GM18858 (cell line): ENCODE measurements around the gene MDM4.
"Not testable (repeated sequence)": the region's sequence is repeated elsewhere in the genome, so short reads cannot be mapped to it uniquely, and the experiment has no call there.

ENCODE experiments used
- ATAC-seq: cut with Tn5 transposase; IDR thresholded peaks from one replicate; pipeline ENCODE4 v1.9.1; 2021; ENCODE audit not compliant: unreplicated experiment

Gene MDM4

DNA sequence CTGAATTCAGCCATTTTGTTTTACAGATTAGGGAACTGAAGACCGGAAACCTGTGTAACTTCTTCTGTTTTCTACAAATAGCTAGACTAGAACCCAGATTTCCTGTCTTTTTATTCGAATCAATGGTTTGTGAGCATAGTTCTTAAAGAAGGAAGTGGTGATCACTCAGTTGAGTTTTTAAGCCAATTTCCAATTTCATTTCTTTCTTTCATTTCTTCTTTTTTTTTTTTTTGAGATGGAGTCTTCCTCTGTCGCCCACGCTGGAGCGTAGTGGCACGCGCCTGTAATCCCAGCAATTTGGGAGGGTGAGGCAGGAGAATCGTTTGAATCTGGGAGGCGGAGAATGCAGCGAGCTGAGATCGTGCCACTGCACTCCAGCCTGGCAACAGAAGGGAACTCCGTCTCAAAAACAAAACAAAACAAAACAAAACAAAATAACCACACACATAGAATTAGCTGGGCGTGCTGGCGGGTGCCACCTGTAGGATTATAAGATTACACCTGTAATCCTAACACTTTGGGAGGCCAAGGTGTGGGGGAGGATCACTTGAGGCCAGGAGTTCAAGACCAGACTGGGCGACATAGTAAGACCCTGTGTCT lies 3.0 kb upstream of the MDM4 start:
- peak; percentile 36 for ATAC-seq

DNA sequence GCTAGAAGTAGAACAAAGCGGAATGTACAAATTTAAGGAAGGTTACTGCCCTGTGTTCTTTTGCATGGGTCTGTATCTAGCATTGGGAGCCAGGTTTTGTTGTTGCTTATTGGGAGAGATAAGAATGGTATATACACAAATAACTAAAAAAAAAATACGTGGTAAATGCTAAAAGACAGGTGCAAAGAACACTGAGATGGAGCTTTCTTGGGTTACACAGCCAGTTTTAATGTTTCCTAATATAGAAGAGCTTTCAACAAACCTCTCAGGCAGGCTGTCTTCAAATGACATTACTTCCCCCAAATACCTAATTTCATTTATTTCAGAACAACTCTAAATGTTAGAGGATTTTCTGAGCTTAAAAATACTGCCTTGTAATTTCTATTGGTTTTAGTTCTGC lies 1.4 kb upstream of the MDM4 start:
- no peak for ATAC-seq

DNA sequence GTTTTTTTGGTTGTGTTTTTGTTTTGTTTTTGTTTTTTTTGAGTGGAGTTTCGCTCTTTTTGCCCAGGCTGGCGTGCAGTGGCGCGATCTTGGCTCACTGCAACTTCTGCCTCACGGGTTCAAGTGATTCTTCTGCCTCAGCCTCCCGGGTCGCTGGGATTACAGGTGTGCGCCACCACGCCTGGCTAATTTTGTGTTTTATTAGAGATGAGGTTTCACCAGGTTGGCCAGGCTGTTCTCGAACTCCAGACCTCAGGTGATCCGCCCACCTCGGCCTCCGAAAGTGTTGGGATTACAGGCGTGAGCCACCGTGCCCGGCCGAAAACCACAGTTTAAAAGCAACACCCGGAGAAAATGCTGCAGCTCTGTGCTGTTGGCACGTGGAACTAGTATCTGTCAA lies 1.2 kb downstream of the MDM4 start:
- not testable (repeated sequence) for ATAC-seq

DNA sequence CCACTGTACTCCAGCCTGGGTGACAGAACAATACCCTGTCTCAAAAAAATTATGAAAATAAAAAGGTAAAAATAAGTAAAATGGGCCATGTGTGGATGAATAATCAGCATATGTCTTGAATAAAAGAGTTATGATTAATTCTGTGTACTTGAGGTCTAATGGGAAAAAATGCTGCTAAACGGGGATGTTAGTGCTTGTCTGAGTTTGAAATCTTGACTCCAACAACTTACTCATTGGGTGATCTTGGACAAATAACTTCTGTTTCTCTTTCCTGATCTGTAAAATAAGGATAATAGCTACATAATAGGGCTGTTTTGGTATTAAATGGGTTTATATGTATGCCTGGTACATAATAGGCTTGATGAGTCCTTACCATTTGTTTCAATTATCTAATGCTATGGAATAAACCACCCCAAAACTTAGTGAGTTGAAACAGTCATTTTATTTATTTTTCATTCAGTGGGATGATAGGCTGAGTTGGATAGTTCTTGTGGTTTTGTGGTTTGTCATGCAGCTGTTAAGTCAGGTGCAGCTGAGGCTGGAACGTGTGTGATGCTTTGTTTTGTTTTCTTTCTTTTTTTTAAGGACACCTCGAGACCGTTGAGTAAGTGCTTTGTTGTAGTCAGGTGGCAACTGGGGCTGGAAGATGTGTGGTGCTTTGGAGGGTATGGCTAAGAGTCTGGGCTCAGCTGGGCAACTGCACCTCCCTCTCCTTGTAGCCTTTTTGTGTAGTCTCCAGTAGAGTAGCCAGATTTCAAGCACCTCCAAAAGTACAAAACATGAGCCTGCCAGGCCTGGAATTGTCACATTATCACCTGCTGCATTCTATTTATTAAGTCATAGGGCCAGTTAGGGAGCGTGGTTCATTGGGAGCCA lies 4.9 kb downstream of the MDM4 start:
- ATAC-seq: peak; percentile 60

DNA sequence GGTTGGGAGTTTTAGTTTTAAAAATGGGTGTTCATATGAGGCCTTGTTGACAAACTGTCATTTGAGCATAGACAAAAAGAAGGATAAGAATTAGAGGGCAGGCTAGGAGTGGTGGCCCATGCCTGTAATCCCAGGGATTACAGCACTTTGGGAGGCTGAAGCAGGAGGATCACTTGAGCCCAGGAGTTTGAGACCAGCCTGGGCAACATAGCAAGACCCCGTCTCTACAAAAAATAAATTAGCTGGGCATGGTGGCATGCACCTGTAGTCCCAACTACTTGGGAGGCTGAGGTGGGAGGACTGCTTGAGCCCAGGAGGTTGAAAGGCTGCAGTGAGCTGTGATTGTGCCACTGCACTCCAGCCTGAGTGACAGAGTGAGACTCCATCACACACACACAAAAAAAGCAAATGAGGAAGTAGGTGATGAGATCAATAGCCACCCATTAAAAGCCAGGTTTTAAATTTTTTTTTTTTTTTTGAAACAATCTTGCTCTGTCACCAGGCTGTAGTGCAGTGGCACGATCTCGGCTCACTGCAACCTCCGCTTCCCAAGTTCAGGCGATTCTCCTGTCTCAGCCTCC lies 5.8 kb downstream of the MDM4 start:
- not testable (repeated sequence) for ATAC-seq

DNA sequence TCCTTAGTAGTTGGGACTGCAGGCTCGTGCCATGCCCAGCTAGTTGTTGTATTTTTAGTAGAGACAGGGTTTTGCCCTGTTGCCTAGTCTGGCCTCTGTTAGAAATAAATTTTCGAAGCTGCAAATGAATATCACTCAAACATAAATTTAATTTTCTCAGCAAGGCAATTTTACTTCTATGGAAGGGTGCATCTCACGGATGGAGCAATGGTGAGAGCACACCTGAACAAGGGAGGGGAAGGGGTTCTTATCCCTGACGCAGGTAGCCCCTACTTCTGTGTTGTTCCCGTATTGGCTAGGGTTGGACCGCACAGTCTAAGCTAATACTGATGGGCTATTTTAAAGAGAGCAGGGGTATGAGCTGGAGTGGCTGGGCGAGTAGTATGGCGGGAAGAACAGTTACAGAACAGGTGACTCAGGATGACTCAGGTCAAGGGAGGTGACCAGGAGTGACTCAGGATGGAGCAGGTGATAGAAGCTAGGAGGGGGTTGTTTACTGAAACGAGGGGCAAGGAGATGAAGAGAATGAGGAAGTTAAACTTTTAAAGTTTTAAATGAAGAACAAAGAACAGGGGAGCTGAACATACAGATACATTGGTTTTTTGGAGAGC lies 7.5 kb downstream of the MDM4 start:
- ATAC-seq: no peak

DNA sequence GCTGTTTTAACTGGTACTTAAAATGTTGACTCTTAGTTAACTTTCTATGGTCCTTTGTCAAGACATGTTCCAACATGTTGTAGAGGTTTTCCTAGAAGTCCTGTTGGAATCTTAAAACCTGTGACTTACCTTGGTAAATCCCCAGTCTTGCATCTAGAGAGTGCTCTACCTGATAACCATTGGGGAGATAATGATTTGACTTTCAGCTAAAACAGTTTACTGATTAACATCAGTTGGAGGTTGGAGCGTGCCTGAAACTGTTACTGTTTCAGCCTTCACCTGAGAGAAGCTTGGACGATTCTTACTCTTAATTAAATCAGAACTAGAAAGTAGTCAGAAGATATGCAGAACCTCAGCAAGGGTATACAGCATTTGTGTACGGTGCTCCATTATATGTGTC lies 8.8 kb downstream of the MDM4 start:
- ATAC-seq: no peak

DNA sequence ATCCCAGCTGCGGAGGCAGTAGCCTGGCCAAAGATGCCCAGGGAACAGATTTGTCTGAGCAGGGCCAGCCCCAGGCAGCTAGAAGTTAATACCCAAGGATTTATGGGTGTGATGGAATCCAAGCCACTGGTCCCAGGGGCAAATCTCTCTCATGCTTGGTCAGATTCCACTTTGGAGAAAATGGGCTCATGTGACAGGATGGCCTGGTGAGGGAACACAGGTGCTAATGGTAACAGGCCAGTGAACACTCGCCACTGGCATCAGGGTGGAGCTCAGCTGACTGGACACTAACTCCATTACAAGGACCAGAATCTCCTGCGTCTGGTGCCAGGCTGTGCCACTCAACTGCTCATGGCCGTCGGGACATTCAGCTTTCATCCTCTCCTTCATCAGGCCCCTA lies 12.0 kb downstream of the MDM4 start:
- no peak for ATAC-seq

DNA sequence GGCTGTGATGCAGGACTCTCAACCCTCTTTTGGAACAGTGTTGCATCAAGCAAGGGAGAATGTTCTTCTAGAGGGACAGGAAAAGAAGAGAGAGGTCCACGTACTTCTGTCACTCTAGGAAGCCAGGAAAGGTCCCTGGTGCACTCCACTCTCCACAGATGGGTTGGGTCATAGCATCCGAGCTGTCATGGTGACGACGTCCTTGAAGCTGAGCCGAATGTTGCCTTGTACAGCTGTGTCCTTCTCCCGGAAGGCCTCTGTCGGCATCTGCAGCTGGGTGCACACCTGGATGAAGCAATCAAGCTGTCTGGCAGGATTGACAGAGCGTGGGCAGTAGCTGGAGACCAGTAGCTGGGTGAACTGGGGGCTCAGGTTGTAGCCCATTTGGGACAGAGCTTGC lies 12.5 kb downstream of the MDM4 start:
- ATAC-seq: no peak

DNA sequence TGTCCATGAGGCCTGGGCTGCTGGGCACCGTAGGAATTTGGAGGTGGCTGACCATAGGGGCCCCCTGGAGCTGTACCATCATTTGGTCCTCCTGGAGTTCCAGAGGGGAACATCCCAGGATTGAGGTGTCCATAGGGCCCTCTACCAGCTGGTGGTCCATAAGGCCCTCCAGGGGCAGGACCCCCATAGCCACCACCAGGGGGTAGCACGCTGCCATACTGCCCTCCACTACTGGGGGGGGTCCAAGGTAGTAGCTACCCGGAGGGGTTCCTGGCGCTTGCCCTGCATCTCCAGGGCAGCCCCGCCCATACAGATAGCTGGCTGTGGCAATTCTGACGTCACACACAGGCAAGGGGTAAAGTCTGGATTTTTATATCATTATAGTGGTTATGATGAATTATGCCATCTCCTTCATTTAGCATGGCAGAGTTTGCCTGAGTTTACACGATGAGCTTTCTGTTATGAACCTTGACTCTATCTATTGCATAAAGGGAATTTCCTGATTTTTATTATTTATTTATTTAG lies 13.2 kb downstream of the MDM4 start:
- ATAC-seq: no peak

DNA sequence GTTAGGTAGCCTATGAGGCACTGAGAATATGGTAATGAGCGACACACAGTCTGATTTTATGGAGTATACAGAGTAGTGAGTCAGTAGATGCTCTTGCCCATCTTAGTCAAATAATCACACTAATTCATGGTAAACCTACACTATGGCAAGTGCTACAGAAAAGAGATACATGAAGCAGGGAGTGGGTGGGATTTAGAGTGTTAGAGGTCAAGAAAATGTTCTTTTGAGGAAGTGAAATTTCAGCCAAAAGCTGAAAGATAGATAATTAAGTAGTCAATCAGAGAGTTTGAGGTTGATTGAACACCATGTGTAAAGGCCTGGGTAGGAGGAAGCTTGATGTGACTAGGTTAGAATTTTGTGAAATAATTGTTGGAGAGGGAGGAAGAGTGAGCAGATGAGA lies 14.7 kb downstream of the MDM4 start:
- peak; percentile 84 for ATAC-seq

DNA sequence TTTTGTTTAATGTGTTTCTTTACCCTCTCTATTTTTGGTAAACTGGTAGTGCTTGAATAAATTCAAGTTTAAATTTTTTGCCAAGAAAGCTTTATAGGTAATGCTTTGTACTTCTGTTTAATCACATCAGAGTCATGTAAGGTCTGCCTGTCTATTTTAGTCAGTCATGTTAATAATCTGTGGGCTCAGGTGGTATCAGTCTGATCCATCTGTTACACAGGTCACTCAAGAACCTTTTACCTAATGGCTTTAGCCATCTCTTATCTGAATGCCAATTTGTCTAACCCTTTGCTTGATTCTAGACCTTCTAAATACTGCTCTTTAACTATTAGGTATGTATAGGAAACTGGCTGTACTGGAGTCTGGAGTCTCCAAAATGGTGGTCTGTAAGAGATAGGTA lies 16.6 kb downstream of the MDM4 start:
- ATAC-seq: no peak

DNA sequence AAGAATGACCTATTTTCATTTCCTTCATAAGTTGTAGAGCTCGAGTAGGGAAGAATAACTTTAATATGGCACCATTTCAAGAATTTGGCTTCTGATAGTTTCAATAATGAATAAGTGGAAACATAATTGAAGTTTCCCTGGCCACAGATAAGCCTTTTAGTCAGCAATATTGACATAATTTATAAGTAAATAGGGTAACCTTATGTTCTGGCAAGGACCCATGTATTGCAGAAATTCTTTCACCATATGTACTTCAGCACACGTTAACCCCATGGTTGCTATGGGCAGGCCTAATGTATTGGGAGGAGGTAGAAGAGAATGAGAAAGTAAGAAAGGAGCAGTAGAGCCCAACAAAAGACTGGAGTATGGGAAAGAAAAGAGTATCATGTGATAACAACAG lies 25.4 kb downstream of the MDM4 start:
- ATAC-seq: no peak

DNA sequence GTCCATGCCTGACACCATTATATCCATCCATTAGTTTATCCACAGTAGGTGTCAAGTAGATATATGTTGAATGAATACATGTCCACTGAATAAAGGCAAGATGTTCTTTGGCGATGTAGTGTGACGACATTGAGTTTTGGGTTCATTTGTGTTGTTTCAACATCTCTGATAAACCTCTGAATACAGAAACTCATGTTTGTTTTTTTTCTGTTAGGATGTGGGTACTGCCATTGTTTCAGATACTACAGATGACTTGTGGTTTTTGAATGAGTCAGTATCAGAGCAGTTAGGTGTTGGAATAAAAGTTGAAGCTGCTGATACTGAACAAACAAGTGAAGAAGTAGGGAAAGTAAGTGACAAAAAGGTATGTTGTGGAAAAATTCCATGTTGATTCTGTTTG lies 28.1 kb downstream of the MDM4 start:
- ATAC-seq: no peak

DNA sequence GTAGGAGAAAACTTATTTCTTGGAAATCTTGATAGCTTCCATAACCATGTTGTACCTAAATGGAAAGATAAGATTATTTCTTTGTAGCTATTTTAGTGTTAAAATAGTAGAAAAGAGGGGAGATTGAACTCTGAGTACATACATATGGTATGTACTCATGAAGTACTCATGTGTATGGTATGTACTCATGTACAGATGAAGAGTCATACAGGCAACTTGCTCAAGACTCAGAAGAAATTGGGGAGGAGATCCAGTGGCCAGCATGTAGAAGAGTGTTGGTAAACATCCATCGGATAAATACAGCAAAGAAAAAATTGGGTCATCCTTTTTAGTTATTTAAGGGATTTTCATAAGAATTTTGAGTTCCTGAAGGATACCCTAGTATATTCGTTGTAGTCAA lies 29.0 kb downstream of the MDM4 start:
- ATAC-seq: no peak

DNA sequence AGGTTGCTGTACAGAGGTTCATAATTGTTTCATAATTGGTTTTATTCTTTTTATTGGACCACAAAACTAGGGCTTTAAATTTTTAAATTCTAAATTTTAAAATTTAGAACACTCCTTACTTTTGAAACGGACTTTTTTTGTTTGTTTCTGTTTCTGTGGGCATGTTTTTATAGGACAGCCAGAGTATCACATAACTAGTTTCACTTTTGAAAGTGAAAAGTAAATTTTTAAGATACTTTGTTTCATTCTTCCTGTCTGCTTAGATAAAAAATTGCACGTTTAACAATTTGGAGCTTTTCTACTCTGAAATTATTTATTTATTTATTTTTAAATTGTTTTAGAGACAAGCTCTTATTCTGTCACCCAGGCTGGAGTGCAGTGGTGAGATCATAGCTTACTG lies 29.7 kb downstream of the MDM4 start:
- no peak for ATAC-seq

DNA sequence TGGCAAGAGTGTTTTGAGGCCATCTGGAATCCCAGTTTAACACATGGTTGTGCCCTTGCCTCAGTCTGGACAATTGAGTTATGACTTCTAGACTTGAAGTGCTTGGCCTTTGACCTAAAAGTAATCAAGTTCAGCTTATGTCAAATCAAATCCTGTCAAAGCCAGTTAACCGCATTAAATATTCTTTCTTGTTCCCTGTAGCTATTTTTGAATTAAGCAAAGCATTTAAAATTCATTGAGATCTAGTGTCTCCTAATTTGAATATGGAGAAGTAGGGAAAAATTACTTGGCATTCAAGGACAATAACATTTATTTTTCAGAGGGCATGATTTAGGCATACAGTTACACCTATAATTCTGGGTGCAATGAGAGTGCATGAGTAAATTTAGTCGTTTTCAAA lies 32.1 kb downstream of the MDM4 start:
- ATAC-seq: no peak

DNA sequence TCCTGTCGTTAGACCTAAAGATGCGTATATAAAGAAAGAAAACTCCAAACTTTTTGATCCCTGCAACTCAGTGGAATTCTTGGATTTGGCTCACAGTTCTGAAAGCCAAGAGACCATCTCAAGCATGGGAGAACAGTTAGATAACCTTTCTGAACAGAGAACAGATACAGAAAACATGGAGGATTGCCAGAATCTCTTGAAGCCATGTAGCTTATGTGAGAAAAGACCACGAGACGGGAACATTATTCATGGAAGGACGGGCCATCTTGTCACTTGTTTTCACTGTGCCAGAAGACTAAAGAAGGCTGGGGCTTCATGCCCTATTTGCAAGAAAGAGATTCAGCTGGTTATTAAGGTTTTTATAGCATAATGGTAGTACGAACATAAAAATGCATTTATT lies 33.1 kb downstream of the MDM4 start:
- ATAC-seq: no peak

DNA sequence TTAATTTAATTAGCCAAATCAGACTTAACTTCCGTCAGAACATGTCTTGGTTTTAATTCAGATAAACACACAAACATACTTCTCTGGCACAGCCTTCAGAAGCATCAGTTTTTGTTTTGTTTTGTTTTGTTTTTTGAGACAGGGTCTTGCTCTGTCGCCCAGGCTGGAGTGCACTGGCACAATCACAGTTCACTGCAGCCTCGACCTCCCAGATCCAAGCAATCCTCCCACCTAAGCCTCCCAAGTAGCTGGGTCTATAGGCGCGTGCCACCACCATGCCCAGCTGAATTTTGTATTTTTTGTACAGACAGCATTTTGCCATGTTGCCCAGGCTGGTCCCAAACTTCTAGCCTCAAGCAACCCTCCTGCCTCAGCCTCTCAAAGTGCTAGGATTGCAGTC lies 34.7 kb downstream of the MDM4 start:
- no peak for ATAC-seq

DNA sequence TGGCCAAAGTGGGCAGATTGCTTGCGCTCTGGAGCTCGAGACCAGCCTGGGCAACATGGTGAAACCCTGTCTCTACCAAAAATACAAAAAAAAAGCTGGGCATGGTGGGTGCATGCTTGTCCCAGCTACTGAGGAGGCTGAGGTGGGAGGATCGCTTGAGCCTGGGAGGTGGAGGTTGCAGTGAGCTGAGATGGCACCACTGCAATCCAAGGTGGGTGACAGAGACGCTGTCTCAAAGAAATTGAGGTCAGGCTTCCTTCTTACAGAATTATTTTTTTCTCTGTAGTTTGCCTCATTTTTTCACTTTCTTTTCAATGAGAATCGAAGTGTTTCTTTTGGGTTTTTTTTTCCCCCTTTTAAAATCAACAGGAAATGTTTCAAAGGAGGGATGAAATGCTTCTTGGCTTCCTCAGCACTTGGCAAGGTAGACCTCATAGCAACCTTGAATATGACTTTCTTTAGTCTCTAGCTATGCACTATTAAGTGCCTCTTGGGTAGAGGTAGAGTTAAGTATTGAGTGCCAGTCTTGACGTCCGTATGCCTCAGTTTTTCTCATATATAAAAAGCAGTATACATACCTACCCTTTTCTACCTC lies 40.3 kb downstream of the MDM4 start:
- ATAC-seq: no peak

DNA sequence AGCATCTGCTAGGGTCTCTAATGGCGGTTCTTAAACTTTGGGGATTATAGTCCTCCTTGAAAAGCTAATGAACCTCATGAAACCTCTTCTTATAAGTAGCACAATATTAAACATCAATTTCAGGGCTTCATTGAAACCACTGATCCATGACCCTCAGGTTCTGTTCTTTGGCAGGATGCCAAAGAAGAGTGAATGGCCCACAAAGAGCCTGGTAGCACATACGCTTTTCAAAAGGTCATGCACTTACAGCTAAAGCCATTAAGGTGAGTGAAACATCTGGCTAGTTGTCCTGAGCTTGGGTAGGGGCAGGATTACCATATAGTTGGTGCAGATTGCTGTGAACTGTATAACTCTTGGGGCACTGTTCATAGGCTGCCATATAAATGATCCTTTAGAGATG lies 42.3 kb downstream of the MDM4 start:
- ATAC-seq: no peak
